Measurements from ENCODE around the gene MRPL52.
"Not testable (repeated sequence)": the region's sequence is repeated elsewhere in the genome, so short reads cannot be mapped to it uniquely, and the experiment has no call there.

The MRPL52 gene

GRCh38 chr14:22829661-22830442, at the start of gene MRPL52:
MRPL52 (plus strand) TSS chr14:22829887; CDS start chr14:22829913, 26 bp downstream.
- peak; percentile 90 to 92 for DNase-seq

- DNase-seq, result no peak
These were observed 49.5 kb upstream of the MRPL52 start for GRCh38 chr14:22780105-22780679.

GRCh38 chr14:22780941-22781300, 48.8 kb upstream of the MRPL52 start:
- DNase-seq, result no peak

GRCh38 chr14:22781301-22781991, 48.2 kb upstream of the MRPL52 start:
- DNase-seq, result no peak

GRCh38 chr14:22786685-22787084, 43.0 kb upstream of the MRPL52 start:
- DNase-seq, result no peak

- DNase-seq, result no peak
These were observed 38.4 kb upstream of the MRPL52 start for GRCh38 chr14:22791301-22791700.

GRCh38 chr14:22792158-22792557, 37.5 kb upstream of the MRPL52 start:
- no peak for DNase-seq

GRCh38 chr14:22793550-22793949, 36.1 kb upstream of the MRPL52 start:
- not testable (repeated sequence) for DNase-seq

GRCh38 chr14:22793976-22794375, 35.7 kb upstream of the MRPL52 start:
- no peak for DNase-seq

- no peak for DNase-seq
These were observed 35.1 kb upstream of the MRPL52 start for GRCh38 chr14:22794551-22794951.

- DNase-seq, result no peak
These were observed 33.5 kb upstream of the MRPL52 start for GRCh38 chr14:22796087-22796707.

- no peak for DNase-seq
These were observed 32.4 kb upstream of the MRPL52 start for GRCh38 chr14:22797017-22797917.

GRCh38 chr14:22798528-22798927, 31.2 kb upstream of the MRPL52 start:
- no peak for DNase-seq

- no peak for DNase-seq
These were observed 29.3 kb upstream of the MRPL52 start for GRCh38 chr14:22800346-22800745.

- no peak for DNase-seq
These were observed 28.0 kb upstream of the MRPL52 start for GRCh38 chr14:22801716-22802115.

- no peak for DNase-seq
These were observed 26.6 kb upstream of the MRPL52 start for GRCh38 chr14:22802860-22803686.

GRCh38 chr14:22803687-22803974, 26.1 kb upstream of the MRPL52 start:
- DNase-seq, result no peak

- DNase-seq, result not testable (repeated sequence)
These were observed 24.5 kb upstream of the MRPL52 start for GRCh38 chr14:22805235-22805634.

- DNase-seq, result no peak
These were observed 22.1 kb upstream of the MRPL52 start for GRCh38 chr14:22807432-22808087.

GRCh38 chr14:22808388-22809209, 21.1 kb upstream of the MRPL52 start:
- DNase-seq, result no peak

All from activated CD4-positive, alpha-beta T cell treated with anti-CD3 and anti-CD28 coated beads, Interleukin-2, amount 50 U/mL, for 48 hours (primary cell).